ENCODE results near the gene TSSK6.

DNA sequence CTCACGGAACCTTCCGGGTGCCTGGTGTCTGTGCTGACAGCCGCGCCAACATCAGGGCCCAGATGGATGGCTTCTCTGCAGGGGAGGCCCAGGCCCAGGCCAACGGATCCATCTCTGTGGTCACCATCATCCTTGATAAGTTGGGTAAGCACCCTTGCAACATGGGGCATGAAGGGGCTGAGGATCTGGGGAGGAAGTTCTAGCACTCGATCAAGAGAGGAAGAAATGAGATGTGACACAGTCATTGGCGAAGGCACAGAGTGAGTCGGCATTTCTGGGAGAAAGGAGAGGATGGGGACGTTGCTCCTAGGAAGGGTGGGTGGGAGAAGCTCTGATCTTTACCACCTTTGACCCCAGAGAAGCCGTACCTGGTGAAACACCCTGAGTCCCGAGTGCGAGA, 27.2 kb upstream of the TSSK6 start:
- TF ChIP-seq, protein P1, sequence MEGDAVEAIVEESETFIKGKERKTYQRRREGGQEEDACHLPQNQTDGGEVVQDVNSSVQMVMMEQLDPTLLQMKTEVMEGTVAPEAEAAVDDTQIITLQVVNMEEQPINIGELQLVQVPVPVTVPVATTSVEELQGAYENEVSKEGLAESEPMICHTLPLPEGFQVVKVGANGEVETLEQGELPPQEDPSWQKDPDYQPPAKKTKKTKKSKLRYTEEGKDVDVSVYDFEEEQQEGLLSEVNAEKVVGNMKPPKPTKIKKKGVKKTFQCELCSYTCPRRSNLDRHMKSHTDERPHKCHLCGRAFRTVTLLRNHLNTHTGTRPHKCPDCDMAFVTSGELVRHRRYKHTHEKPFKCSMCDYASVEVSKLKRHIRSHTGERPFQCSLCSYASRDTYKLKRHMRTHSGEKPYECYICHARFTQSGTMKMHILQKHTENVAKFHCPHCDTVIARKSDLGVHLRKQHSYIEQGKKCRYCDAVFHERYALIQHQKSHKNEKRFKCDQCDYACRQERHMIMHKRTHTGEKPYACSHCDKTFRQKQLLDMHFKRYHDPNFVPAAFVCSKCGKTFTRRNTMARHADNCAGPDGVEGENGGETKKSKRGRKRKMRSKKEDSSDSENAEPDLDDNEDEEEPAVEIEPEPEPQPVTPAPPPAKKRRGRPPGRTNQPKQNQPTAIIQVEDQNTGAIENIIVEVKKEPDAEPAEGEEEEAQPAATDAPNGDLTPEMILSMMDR (IDR thresholded peaks at IDR 0.05) = no peak
- TF ChIP-seq POLR2A (IDR thresholded peaks at IDR 0.05) = no peak

All from body of pancreas (tissue), 4 donors.